Pulmonary artery endothelial cell (primary cell): ENCODE data around the gene SPACA1. TPM values are rescaled to one million over a fixed set of nuclear protein-coding genes. Genes with fewer than 3 reads are reported as not detected.
"Not testable (repeated sequence)": the region's sequence is repeated elsewhere in the genome, so short reads cannot be mapped to it uniquely, and the experiment has no call there.

Experiments used
- DNase-seq: peaks from one replicate; pipeline ENCODE4 v3.0.0-alpha.2; 2011; ENCODE audit warnings: low read depth, low spot score
- total RNA-seq: library from RNA; depleted of rRNA; stranded (reverse); fragments of >200 nt; gene quantifications from 2 replicates; pipeline ENCODE4 v1.2.3, GENCODE V29; 2014

The SPACA1 gene
- not detected in 2 replicates for total RNA-seq

GRCh38 chr6:88047510-88048150 is at the start of gene SPACA1:
TSS of gene SPACA1 (plus strand) at chr6:88047841. CDS start at chr6:88047906, 65 bp downstream.
- DNase-seq: no peak

- DNase-seq: no peak
Measured at GRCh38 chr6:88000713-88001112, 46.9 kb upstream of the SPACA1 start.

- DNase-seq: not testable (repeated sequence)
Measured at GRCh38 chr6:88001279-88001678, 46.4 kb upstream of the SPACA1 start.

- no peak for DNase-seq
Measured at GRCh38 chr6:88004707-88005106, 42.9 kb upstream of the SPACA1 start.

- DNase-seq: no peak
Measured at GRCh38 chr6:88006557-88006956, 41.1 kb upstream of the SPACA1 start.

- DNase-seq: no peak
Measured at GRCh38 chr6:88008411-88008810, 39.2 kb upstream of the SPACA1 start.

- no peak for DNase-seq
Measured at GRCh38 chr6:88008831-88009231, 38.8 kb upstream of the SPACA1 start.

GRCh38 chr6:88013015-88013414 is 34.6 kb upstream of the SPACA1 start:
- DNase-seq: no peak

- no peak for DNase-seq
Measured at GRCh38 chr6:88013554-88013953, 34.1 kb upstream of the SPACA1 start.

GRCh38 chr6:88020439-88020838 is 27.2 kb upstream of the SPACA1 start:
- no peak for DNase-seq

- no peak for DNase-seq
Measured at GRCh38 chr6:88024696-88025095, 22.9 kb upstream of the SPACA1 start.

- no peak for DNase-seq
Measured at GRCh38 chr6:88031550-88031949, 16.1 kb upstream of the SPACA1 start.

- DNase-seq: no peak
Measured at GRCh38 chr6:88044530-88044929, 3.1 kb upstream of the SPACA1 start.

- DNase-seq: no peak
Measured at GRCh38 chr6:88045521-88046136, 2.0 kb upstream of the SPACA1 start.

GRCh38 chr6:88048578-88048977 is 937 bp downstream of the SPACA1 start:
- DNase-seq: no peak

GRCh38 chr6:88050140-88050818 is 2.6 kb downstream of the SPACA1 start:
- no peak for DNase-seq

GRCh38 chr6:88059191-88059590 is 11.6 kb downstream of the SPACA1 start:
- DNase-seq: no peak

GRCh38 chr6:88062376-88062775 is 14.7 kb downstream of the SPACA1 start:
- no peak for DNase-seq

- DNase-seq: no peak
Measured at GRCh38 chr6:88072462-88072861, 24.8 kb downstream of the SPACA1 start.

- DNase-seq: no peak
Measured at GRCh38 chr6:88074791-88075190, 27.1 kb downstream of the SPACA1 start.

- no peak for DNase-seq
Measured at GRCh38 chr6:88077305-88077704, 29.7 kb downstream of the SPACA1 start.

- DNase-seq: no peak
Measured at GRCh38 chr6:88086792-88087191, 39.2 kb downstream of the SPACA1 start.

GRCh38 chr6:88089708-88090107 is 42.1 kb downstream of the SPACA1 start:
- DNase-seq: no peak
